Measurements from ENCODE around the gene STK32B. TPM values are rescaled to one million over a fixed set of nuclear protein-coding genes. Genes with fewer than 3 reads are reported as not detected.

The STK32B gene
- total and polyA plus RNA-seq, 12 donors, result 0.12 to 0.68 (median 0.34) TPM

- no peaks in the 10 kb centered on the region for H3K9me3 ChIP-seq
- no peak overlapping the region for H3K27ac ChIP-seq
- no peaks in the 10 kb centered on the region for H3K36me3 ChIP-seq
- WGBS, 2 donors, result 82 to 85% methylated on average over 7 of the region's 7 CpGs
- no peak for TF ChIP-seq CTCF (IDR thresholded peaks at IDR 0.05)
- no peak overlapping the region for H3K4me3 ChIP-seq
- DNase-seq, result no peak
- peaks cover 0 to 5% (median 0%) of the 10 kb centered on the region in 7 donors for H3K27me3 ChIP-seq
- intact Hi-C loops (cut with DNase I), result loop anchor here in 3 of 10 donors (5.0 to 10.0 kb wide), 2 partner anchors 408 to 410 kb away; partner anchors contain the start of gene STK32B (in 3 of the 3)
- H3K4me1 ChIP-seq, result no peaks in the 10 kb centered on the region
- peak in 1 of 8 donors; percentile 27 for ATAC-seq
Measured at GRCh38 chr4:5462254-5462835, 411.1 kb downstream of the STK32B start.

GRCh38 chr4:5462896-5463295, 411.6 kb downstream of the STK32B start:
- Histone ChIP-seq H3K36me3 (no peaks in the 10 kb centered on the region), H3K9me3 (no peaks in the 10 kb centered on the region), H3K4me3 (no peak overlapping the region), H3K27ac (no peak overlapping the region), H3K27me3 (peaks cover 0 to 5% (median 0%) of the 10 kb centered on the region in 7 donors), H3K4me1 (no peaks in the 10 kb centered on the region)
- DNase-seq, result no peak
- WGBS, 2 donors, result 82 to 84% methylated on average over 14 of the region's 14 CpGs
- intact Hi-C loops (cut with DNase I), result loop anchor here in 3 of 10 donors (5.0 to 10.0 kb wide), 2 partner anchors 408 to 411 kb away; partner anchors contain the start of gene STK32B (in 3 of the 3)
- ATAC-seq, result no peak
- no peak for TF ChIP-seq CTCF (IDR thresholded peaks at IDR 0.05)

GRCh38 chr4:5463361-5463760, 412.1 kb downstream of the STK32B start:
- DNase-seq (no peak), ATAC-seq (no peak)
- H3K27ac ChIP-seq, result no peak overlapping the region
- H3K36me3 ChIP-seq, result no peaks in the 10 kb centered on the region
- TF ChIP-seq CTCF (IDR thresholded peaks at IDR 0.05), result no peak
- H3K4me3 ChIP-seq, result no peak overlapping the region
- H3K27me3 ChIP-seq, result peaks cover 0 to 5% (median 0%) of the 10 kb centered on the region in 7 donors
- no peaks in the 10 kb centered on the region for H3K4me1 ChIP-seq
- intact Hi-C loops (cut with DNase I), result loop anchor here in 3 of 10 donors (5.0 to 10.0 kb wide), 2 partner anchors 409 to 411 kb away; partner anchors contain the start of gene STK32B (in 3 of the 3)
- WGBS, 2 donors, result 80 to 96% methylated on average over 1 of the region's 1 CpG
- no peaks in the 10 kb centered on the region for H3K9me3 ChIP-seq

GRCh38 chr4:5463936-5464650, 412.8 kb downstream of the STK32B start:
- H3K4me1 ChIP-seq, result no peaks in the 10 kb centered on the region
- no peak overlapping the region for H3K27ac ChIP-seq
- ATAC-seq, result no peak
- intact Hi-C loops (cut with DNase I), result loop anchor here in 3 of 10 donors (5.0 to 10.0 kb wide), 2 partner anchors 409 to 412 kb away; partner anchors contain the start of gene STK32B (in 3 of the 3)
- H3K36me3 ChIP-seq, result no peaks in the 10 kb centered on the region
- H3K4me3 ChIP-seq, result no peak overlapping the region
- TF ChIP-seq CTCF (IDR thresholded peaks at IDR 0.05), result no peak
- no peaks in the 10 kb centered on the region for H3K9me3 ChIP-seq
- 79 to 88% methylated on average over 15 of the region's 15 CpGs for WGBS, 2 donors
- no peak for DNase-seq
- peaks cover 0 to 5% (median 0%) of the 10 kb centered on the region in 7 donors for H3K27me3 ChIP-seq

Measured in heart right ventricle (tissue), 16 donors.